Brain microvascular endothelial cell (primary cell): ENCODE data around the gene EPHA3.

Experiments used
- DNase-seq: peaks from one replicate; pipeline ENCODE4 v3.0.0-alpha.2; 2020
- H3K27ac ChIP-seq: fragments of 250-450 bp; sonication (Bioruptor Pico); 2 replicates; pipeline ENCODE4 v1.5.1; 2020; ENCODE audit warnings: mild to moderate bottlenecking, moderate library complexity
- H3K27me3 ChIP-seq: fragments of 250-450 bp; sonication (Bioruptor Pico); replicated peaks from 2 replicates; pipeline ENCODE4 v1.5.1; 2020; ENCODE audit warnings: mild to moderate bottlenecking
- H3K36me3 ChIP-seq: fragments of 250-450 bp; sonication (Bioruptor Pico); replicated peaks from 2 replicates; pipeline ENCODE4 v1.5.1; 2020; ENCODE audit warnings: mild to moderate bottlenecking
- H3K4me3 ChIP-seq: 2 replicates; pipeline ENCODE4 v1.5.1; 2011; ENCODE audit warnings: low read depth, mild to moderate bottlenecking, control low read depth, low read length, moderate library complexity
- CTCF ChIP-seq: IDR thresholded peaks from 2 replicates; pipeline ENCODE4 v1.5.1; 2011; ENCODE audit warnings: low read depth, mild to moderate bottlenecking, moderate library complexity, low read length, control low read depth, inconsistent platforms; ENCODE audit errors: missing control alignments
- in situ Hi-C: cut with HindIII; loops from 2 replicates; pipeline ENCODE4 v1.10.0; 2017; ENCODE audit warnings: low sequenced_read_pairs, low pct_ligation_motif_present

EPHA3 gene

GRCh38 chr3:89144080-89144479 is 36.7 kb downstream of the EPHA3 start:
- H3K27ac ChIP-seq: no peak overlapping the region
- in situ Hi-C loops: no loop called here
- TF ChIP-seq CTCF: no peak

GRCh38 chr3:89145995-89146394 is 38.6 kb downstream of the EPHA3 start:
- Histone ChIP-seq H3K27ac (peak overlapping the region; percentile 38), H3K36me3 (no peaks in the 10 kb centered on the region), H3K27me3 (no peaks in the 10 kb centered on the region), H3K4me3 (no peak overlapping the region)
- in situ Hi-C loops: no loop called here
- no peak for TF ChIP-seq CTCF
- peak; percentile 97 for DNase-seq

More at GRCh38 chr3:89144080-89144479, 36.7 kb downstream of the EPHA3 start:
- H3K4me3 ChIP-seq: no peak overlapping the region
- no peak for DNase-seq
- H3K27me3 ChIP-seq: no peaks in the 10 kb centered on the region
- H3K36me3 ChIP-seq: no peaks in the 10 kb centered on the region

- Histone ChIP-seq H3K27ac (no peak overlapping the region), H3K36me3 (no peaks in the 10 kb centered on the region), H3K4me3 (no peak overlapping the region), H3K27me3 (no peaks in the 10 kb centered on the region)
- no peak for DNase-seq
- TF ChIP-seq CTCF: no peak
- in situ Hi-C loops: no loop called here
Observed at GRCh38 chr3:89154416-89154815, 47.0 kb downstream of the EPHA3 start.

GRCh38 chr3:89155811-89156210 is 48.4 kb downstream of the EPHA3 start:
- no peak overlapping the region for H3K4me3 ChIP-seq
- H3K27ac ChIP-seq: no peak overlapping the region
- no peak for DNase-seq
- no peaks in the 10 kb centered on the region for H3K27me3 ChIP-seq
- in situ Hi-C loops: no loop called here
- no peak for TF ChIP-seq CTCF
- no peaks in the 10 kb centered on the region for H3K36me3 ChIP-seq

- in situ Hi-C loops: no loop called here
- no peak overlapping the region for H3K4me3 ChIP-seq
- no peaks in the 10 kb centered on the region for H3K36me3 ChIP-seq
Observed at GRCh38 chr3:89157575-89157974, 50.2 kb downstream of the EPHA3 start.

More at GRCh38 chr3:89157575-89157974, 50.2 kb downstream of the EPHA3 start:
- H3K27ac ChIP-seq: no peak overlapping the region
- DNase-seq: no peak
- TF ChIP-seq CTCF: no peak
- no peaks in the 10 kb centered on the region for H3K27me3 ChIP-seq
